Measurements from ENCODE around the gene VPS50.

The VPS50 gene

GRCh38 chr7:93245525-93246432, 13.6 kb downstream of the VPS50 start:
- TF ChIP-seq SIN3A (IDR thresholded peaks at IDR 0.05; ENCODE audit: borderline replicate concordance, insufficient read depth, low read length) (no peak), FOXP2 (optimal IDR thresholded peaks at IDR 0.05; ENCODE audit: borderline replicate concordance, extremely low read depth, extremely low read length, insufficient read depth) (no peak), TAF1 (IDR thresholded peaks at IDR 0.05; ENCODE audit: borderline replicate concordance, insufficient read depth, low read length) (no peak), REST (IDR thresholded peaks at IDR 0.05; ENCODE audit: insufficient read depth in 1 of 2, low read depth in 2 of 2, low read length in 2 of 2) (no peak), POLR2AphosphoS5 (IDR thresholded peaks at IDR 0.05; ENCODE audit: low read depth, low read length) (no peak)

DNA sequence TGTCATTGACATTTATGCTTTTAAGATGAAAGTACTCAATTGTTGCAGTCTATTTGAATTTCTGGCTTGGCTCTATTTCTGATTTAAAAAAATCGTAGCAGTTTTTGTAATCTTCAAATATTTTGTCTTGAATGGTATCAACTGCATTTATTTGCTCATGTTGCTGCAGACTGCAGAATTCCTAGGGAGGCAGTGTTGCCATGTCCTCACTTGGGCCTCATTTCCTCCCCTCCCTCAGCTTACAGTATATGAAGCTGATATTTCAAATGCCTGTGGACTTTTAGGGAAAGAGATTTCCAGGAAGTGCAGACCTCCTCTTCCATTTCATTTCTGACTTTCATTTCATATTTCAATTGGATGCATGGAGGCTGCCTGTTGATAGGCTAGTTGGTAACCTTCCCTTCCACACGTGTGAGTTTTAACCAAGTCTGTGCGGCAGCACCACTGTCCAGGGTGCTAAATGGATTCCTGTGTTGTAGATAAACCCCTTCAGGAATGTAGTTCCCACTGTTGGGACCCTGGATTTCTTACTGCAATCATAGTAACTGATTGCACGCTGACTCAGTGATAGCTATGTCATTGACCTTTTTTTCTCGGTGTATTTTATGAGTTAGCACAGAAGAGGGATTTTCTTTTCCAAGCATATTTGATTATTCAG, 17.5 kb downstream of the VPS50 start:
- TF ChIP-seq FOXP2 (optimal IDR thresholded peaks at IDR 0.05; ENCODE audit: borderline replicate concordance, extremely low read depth, extremely low read length, insufficient read depth) (no peak), REST (IDR thresholded peaks at IDR 0.05; ENCODE audit: insufficient read depth in 1 of 2, low read depth in 2 of 2, low read length in 2 of 2) (peak; percentile 59 to 89; a peak in 3 of 4 replicates)

DNA sequence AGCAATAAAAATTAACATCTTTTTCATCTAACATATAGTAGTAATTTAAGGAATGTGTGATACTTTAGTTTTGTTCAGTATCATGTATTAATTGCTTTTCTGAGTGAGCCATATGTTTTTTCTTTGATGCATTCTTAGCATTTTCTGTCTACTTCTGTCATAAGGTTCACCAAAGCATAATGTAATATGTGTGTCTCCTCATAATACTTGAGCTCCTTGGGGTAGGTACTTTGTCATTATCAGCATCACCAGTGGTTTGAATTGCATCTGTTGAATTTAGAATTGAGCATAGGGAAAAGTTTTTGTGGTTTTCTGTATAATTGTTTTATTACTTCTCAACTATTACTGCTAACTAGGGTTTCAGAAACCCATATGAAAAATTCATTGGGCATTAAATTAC, 26.5 kb downstream of the VPS50 start:
- TF ChIP-seq TAF1 (IDR thresholded peaks at IDR 0.05; ENCODE audit: borderline replicate concordance, insufficient read depth, low read length), result no peak
- TF ChIP-seq REST (IDR thresholded peaks at IDR 0.05; ENCODE audit: insufficient read depth in 1 of 2, low read depth in 2 of 2, low read length in 2 of 2), result no peak
- no peak for TF ChIP-seq FOXP2 (optimal IDR thresholded peaks at IDR 0.05; ENCODE audit: borderline replicate concordance, extremely low read depth, extremely low read length, insufficient read depth)
- TF ChIP-seq SIN3A (IDR thresholded peaks at IDR 0.05; ENCODE audit: borderline replicate concordance, insufficient read depth, low read length), result no peak
- no peak for TF ChIP-seq POLR2AphosphoS5 (IDR thresholded peaks at IDR 0.05; ENCODE audit: low read depth, low read length)

GRCh38 chr7:93262535-93262934, 30.4 kb downstream of the VPS50 start:
- no peak for TF ChIP-seq POLR2AphosphoS5 (IDR thresholded peaks at IDR 0.05; ENCODE audit: low read depth, low read length)

GRCh38 chr7:93265220-93265619, 33.1 kb downstream of the VPS50 start:
- TF ChIP-seq POLR2AphosphoS5 (IDR thresholded peaks at IDR 0.05; ENCODE audit: low read depth, low read length) (no peak), TAF1 (IDR thresholded peaks at IDR 0.05; ENCODE audit: borderline replicate concordance, insufficient read depth, low read length) (no peak), REST (IDR thresholded peaks at IDR 0.05; ENCODE audit: insufficient read depth in 1 of 2, low read depth in 2 of 2, low read length in 2 of 2) (no peak), SIN3A (IDR thresholded peaks at IDR 0.05; ENCODE audit: borderline replicate concordance, insufficient read depth, low read length) (no peak), FOXP2 (optimal IDR thresholded peaks at IDR 0.05; ENCODE audit: borderline replicate concordance, extremely low read depth, extremely low read length, insufficient read depth) (no peak)
